Prostate gland (tissue), 2 donors: ENCODE data around the gene ARHGAP25. TPM values are rescaled to one million over a fixed set of nuclear protein-coding genes. Genes with fewer than 3 reads are reported as not detected.
A peak's percentile ranks its signal among the peaks of the same experiment; 100 is the strongest.

Source experiments
- DNase-seq: peaks from one replicate; pipeline ENCODE4 v3.0.0-alpha.2; 2019; ENCODE audit warnings: low spot score
- H3K27ac ChIP-seq, 2 donors: fragments of 200-600 bp; sonication (generic); 2 replicates each; pipeline ENCODE4 v1.5.1; 2017 to 2019
- H3K27me3 ChIP-seq: fragments of 200-600 bp; sonication (generic); replicated peaks from 2 replicates; pipeline ENCODE4 v1.5.1; 2019; ENCODE audit not compliant: insufficient read depth
- H3K36me3 ChIP-seq, 2 donors: fragments of 200-600 bp; sonication (generic); 1 replicate in 1 of 2; 2 replicates in 1 of 2; pipeline versions ENCODE4 v1.5.1 to v1.8.1; 2017 to 2019
- H3K4me1 ChIP-seq: fragments of 200-600 bp; sonication (generic); replicated peaks from 2 replicates; pipeline ENCODE4 v1.5.1; 2019
- H3K4me3 ChIP-seq, 2 donors: fragments of 200-600 bp; sonication (generic); 2 replicates each; pipeline ENCODE4 v1.5.1; 2017 to 2019
- H3K9me3 ChIP-seq: fragments of 200-600 bp; sonication (generic); 2 replicates; pipeline ENCODE4 v1.5.1; 2017
- CTCF ChIP-seq, 4 experiments: fragments of 200-600 bp in 2 of 4; fragments of 450-650 bp in 2 of 4; sonication (generic) in 2 of 4; IDR thresholded peaks; 1 replicate in 3 of 4; 2 replicates in 1 of 4; pipeline ENCODE4 v1.5.1; 2016 to 2019; ENCODE audit warnings: antibody characterized with exemption in 4 of 4, mild to moderate bottlenecking in 2 of 4, moderate library complexity in 2 of 4
- POLR2A ChIP-seq: fragments of 450-650 bp; IDR thresholded peaks from one replicate; pipeline ENCODE4 v1.6.1; 2016; ENCODE audit warnings: antibody characterized with exemption, mild to moderate bottlenecking
- POLR2AphosphoS5 ChIP-seq: sonication (generic); formaldehyde crosslinking; IDR thresholded peaks from one replicate; pipeline ENCODE4 v1.6.1; 2017; ENCODE audit warnings: antibody characterized with exemption
- WGBS: methylation state at CpG from one replicate; pipeline ENCODE4 v1.1.5; 2018; 5-methylcytosine and 5-hydroxymethylcytosine counted together
- intact Hi-C: fragments of 100-400 bp; cut with DNase I; formaldehyde crosslinking; loops from one replicate; pipeline ENCODE4 v1.14.2; 2022
- total RNA-seq, 2 donors: library from RNA; depleted of rRNA; stranded (reverse); fragments of >200 nt; gene quantifications; one replicate each; pipeline ENCODE4 v1.1.0, GENCODE V29; 2016

ARHGAP25 gene
- total RNA-seq, 2 donors from 2014 or later: 5.0 to 6.2 TPM

DNA sequence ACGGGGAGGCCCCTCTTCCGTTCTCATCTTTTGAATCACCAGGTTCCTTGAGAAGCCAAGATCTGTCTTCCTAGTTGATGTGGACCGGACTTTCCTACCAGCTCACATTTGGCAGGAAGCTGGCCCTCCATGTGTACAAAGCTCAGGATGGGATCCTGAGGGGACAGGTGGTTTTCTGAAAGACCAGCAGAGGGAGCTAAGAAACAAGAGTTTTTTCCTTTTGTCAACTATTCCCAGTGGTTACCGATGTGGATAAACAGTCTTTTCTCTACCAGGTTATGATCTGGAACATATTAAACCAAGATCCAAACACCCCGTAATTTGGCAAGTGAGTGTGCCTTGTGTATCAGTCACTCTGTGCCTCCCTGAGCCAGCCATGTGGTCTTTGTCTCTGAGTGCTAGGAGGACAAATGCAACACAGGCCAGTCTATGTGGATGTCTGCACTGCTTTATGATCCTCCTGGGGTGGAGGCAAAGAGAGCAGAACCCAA, 25.1 kb upstream of the ARHGAP25 start:
- no peaks in the 10 kb centered on the region for H3K4me1 ChIP-seq
- no peak for DNase-seq
- intact Hi-C loops: loop anchor here (5.0 kb wide), 1 partner anchor 218 kb away; no protein-coding TSS in a partner anchor
- no peaks in the 10 kb centered on the region for H3K36me3 ChIP-seq
- no peak overlapping the region for H3K4me3 ChIP-seq
- peaks cover 2% of the 10 kb centered on the region for H3K27me3 ChIP-seq
- H3K9me3 ChIP-seq: no peaks in the 10 kb centered on the region
- no peak overlapping the region for H3K27ac ChIP-seq
- 15% methylated on average over 5 of the region's 5 CpGs for WGBS
- TF ChIP-seq POLR2AphosphoS5 (no peak), POLR2A (no peak), CTCF (IDR thresholded peaks at IDR 0.05) (peak; percentile 40 to 72 (median 50))

DNA sequence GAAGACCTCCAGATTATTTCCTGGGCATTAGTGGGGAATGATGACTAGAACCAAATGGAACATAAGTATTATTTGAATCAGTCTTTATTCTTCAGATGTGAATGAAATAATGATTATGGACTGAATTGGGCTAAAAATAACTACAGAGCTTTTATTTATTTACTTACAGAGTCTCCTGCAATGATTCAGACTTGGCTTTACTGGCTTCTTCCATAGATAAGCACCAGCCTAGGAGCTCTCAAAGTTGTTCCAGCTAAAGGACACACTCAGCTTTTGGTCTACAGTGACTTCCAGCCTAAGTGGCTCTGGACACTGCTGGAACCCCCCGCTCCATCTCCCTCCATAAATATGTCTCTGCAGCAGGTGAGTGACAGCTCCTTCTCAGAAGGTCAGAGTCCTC, 24.3 kb upstream of the ARHGAP25 start:
- TF ChIP-seq POLR2AphosphoS5: no peak
- no peak for TF ChIP-seq POLR2A
- TF ChIP-seq CTCF (IDR thresholded peaks at IDR 0.05): no peak
- intact Hi-C loops: no loop called here
- DNase-seq: no peak
- 94% methylated on average over 1 of the region's 1 CpG for WGBS
- no peak overlapping the region for H3K27ac ChIP-seq
- H3K4me3 ChIP-seq: no peak overlapping the region
- H3K9me3 ChIP-seq: no peaks in the 10 kb centered on the region
- H3K36me3 ChIP-seq: no peaks in the 10 kb centered on the region
- H3K4me1 ChIP-seq: no peaks in the 10 kb centered on the region
- H3K27me3 ChIP-seq: peaks cover 2% of the 10 kb centered on the region

GRCh38 chr2:68710756-68711155, 23.9 kb upstream of the ARHGAP25 start:
- no peak for TF ChIP-seq POLR2AphosphoS5
- TF ChIP-seq CTCF (IDR thresholded peaks at IDR 0.05): no peak
- TF ChIP-seq POLR2A: no peak
- H3K4me1 ChIP-seq: no peaks in the 10 kb centered on the region
- DNase-seq: no peak
- no peaks in the 10 kb centered on the region for H3K36me3 ChIP-seq
- WGBS: 85% methylated on average over 1 of the region's 1 CpG
- H3K27me3 ChIP-seq: peaks cover 2% of the 10 kb centered on the region
- H3K9me3 ChIP-seq: no peaks in the 10 kb centered on the region
- intact Hi-C loops: no loop called here
- H3K27ac ChIP-seq: no peak overlapping the region
- no peak overlapping the region for H3K4me3 ChIP-seq

GRCh38 chr2:68714866-68715265, 19.7 kb upstream of the ARHGAP25 start:
- DNase-seq: no peak

More at GRCh38 chr2:68714866-68715265, 19.7 kb upstream of the ARHGAP25 start:
- H3K36me3 ChIP-seq: no peaks in the 10 kb centered on the region
- intact Hi-C loops: loop anchor here (5.0 kb wide), 1 partner anchor 238 kb away; no protein-coding TSS in a partner anchor
- TF ChIP-seq POLR2A (no peak), POLR2AphosphoS5 (no peak), CTCF (IDR thresholded peaks at IDR 0.05) (no peak)
- no peak overlapping the region for H3K27ac ChIP-seq
- no peaks in the 10 kb centered on the region for H3K27me3 ChIP-seq
- no peak overlapping the region for H3K4me3 ChIP-seq
- no peaks in the 10 kb centered on the region for H3K4me1 ChIP-seq
- 81% methylated on average over 3 of the region's 3 CpGs for WGBS
- no peaks in the 10 kb centered on the region for H3K9me3 ChIP-seq
